Upper lobe of left lung (tissue), 6 donors: ENCODE results near the gene TYMP. TPM values are rescaled to one million over a fixed set of nuclear protein-coding genes. Genes with fewer than 3 reads are reported as not detected.

Experiments
- ATAC-seq, 2 donors: fragments of 200-7000 bp; cut with Tn5 transposase; one replicate each; pipeline ENCODE4 v1.9.1; 2022; ENCODE audit warnings: mild to moderate bottlenecking in 2 of 2, moderate library complexity in 2 of 2; ENCODE audit not compliant: low FRiP score in 2 of 2
- DNase-seq, 2 donors: peaks; one replicate each; pipeline ENCODE4 v3.0.0-alpha.2; 2019 to 2020
- H3K27ac ChIP-seq, 4 donors: fragments of 200-600 bp; sonication (generic); one replicate each; pipeline ENCODE4 v1.5.1; 2016 to 2019
- H3K27me3 ChIP-seq, 4 donors: fragments of 200-600 bp; sonication (generic); one replicate each; pipeline ENCODE4 v1.5.1; 2017 to 2019
- H3K36me3 ChIP-seq, 4 donors: fragments of 200-600 bp; sonication (generic); one replicate each; pipeline ENCODE4 v1.5.1; 2016 to 2019
- H3K4me1 ChIP-seq, 4 donors: fragments of 200-600 bp; sonication (generic); one replicate each; pipeline ENCODE4 v1.5.1; 2018 to 2019
- H3K4me3 ChIP-seq, 4 donors: fragments of 200-600 bp; sonication (generic); one replicate each; pipeline ENCODE4 v1.5.1; 2017 to 2019; ENCODE audit warnings: mild to moderate bottlenecking in 2 of 4, moderate library complexity in 1 of 4
- H3K9me3 ChIP-seq, 4 donors: fragments of 200-600 bp; sonication (generic); one replicate each; pipeline ENCODE4 v1.5.1; 2018 to 2019
- EP300 ChIP-seq, 4 donors: sonication (generic); formaldehyde crosslinking; IDR thresholded peaks; one replicate each; pipeline ENCODE4 v1.5.1; 2017; ENCODE audit warnings: antibody characterized with exemption in 4 of 4, control low read depth in 2 of 4
- POLR2A ChIP-seq, 4 donors: fragments of 450-650 bp; IDR thresholded peaks; one replicate each; pipeline ENCODE4 v1.5.1; 2016 to 2017; ENCODE audit warnings: antibody characterized with exemption in 4 of 4, mild to moderate bottlenecking in 2 of 4
- POLR2AphosphoS5 ChIP-seq, 2 donors: sonication (generic); formaldehyde crosslinking; IDR thresholded peaks; one replicate each; pipeline ENCODE4 v1.5.1; 2017; ENCODE audit warnings: antibody characterized with exemption in 2 of 2
- WGBS, 2 donors: methylation state at CpG; one replicate each; pipeline ENCODE4 v1.1.5; 2017 to 2018; 5-methylcytosine and 5-hydroxymethylcytosine counted together
- total RNA-seq, 6 donors: library from RNA; depleted of rRNA in 4 of 6; stranded (reverse); fragments of >200 nt in 4 of 6; gene quantifications; one replicate each; pipeline versions ENCODE4 v1.1.0 to v1.2.1, GENCODE V29; 2016 to 2021
- TF ChIP-seq, protein P1 (sequence below), 6 experiments: fragments of 450-650 bp in 4 of 6; fragments of 200-600 bp in 2 of 6; sonication (generic) in 2 of 6; IDR thresholded peaks; one replicate each; pipeline ENCODE4 v1.5.1; 2016 to 2019; ENCODE audit warnings: antibody characterized with exemption in 6 of 6
- donor health status: DM: no; HTN: no; CAD: no; lungs with moderate emphysema.
- donor health status: DM: no; HTN: yes; CAD: no; lungs with severe emphysema.

Gene TYMP
- total RNA-seq, 6 donors from 2014 or later: 162 to 346 (median 248) TPM

- H3K27me3 ChIP-seq: no peaks in the 10 kb centered on the region
- TF ChIP-seq EP300 (IDR thresholded peaks at IDR 0.05) (no peak), POLR2AphosphoS5 (IDR thresholded peaks at IDR 0.05) (no peak), POLR2A (IDR thresholded peaks at IDR 0.05) (no peak)
- TF ChIP-seq, protein P1, sequence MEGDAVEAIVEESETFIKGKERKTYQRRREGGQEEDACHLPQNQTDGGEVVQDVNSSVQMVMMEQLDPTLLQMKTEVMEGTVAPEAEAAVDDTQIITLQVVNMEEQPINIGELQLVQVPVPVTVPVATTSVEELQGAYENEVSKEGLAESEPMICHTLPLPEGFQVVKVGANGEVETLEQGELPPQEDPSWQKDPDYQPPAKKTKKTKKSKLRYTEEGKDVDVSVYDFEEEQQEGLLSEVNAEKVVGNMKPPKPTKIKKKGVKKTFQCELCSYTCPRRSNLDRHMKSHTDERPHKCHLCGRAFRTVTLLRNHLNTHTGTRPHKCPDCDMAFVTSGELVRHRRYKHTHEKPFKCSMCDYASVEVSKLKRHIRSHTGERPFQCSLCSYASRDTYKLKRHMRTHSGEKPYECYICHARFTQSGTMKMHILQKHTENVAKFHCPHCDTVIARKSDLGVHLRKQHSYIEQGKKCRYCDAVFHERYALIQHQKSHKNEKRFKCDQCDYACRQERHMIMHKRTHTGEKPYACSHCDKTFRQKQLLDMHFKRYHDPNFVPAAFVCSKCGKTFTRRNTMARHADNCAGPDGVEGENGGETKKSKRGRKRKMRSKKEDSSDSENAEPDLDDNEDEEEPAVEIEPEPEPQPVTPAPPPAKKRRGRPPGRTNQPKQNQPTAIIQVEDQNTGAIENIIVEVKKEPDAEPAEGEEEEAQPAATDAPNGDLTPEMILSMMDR (IDR thresholded peaks at IDR 0.05): no peak
- peaks cover under 1 to 6% (median 1%) of the 10 kb centered on the region in 4 donors for H3K4me1 ChIP-seq
- H3K27ac ChIP-seq: no peak overlapping the region
- H3K4me3 ChIP-seq: no peak overlapping the region
- DNase-seq: no peak
- H3K9me3 ChIP-seq: no peaks in the 10 kb centered on the region
- ATAC-seq: no peak
- WGBS, 2 donors: 94 to 100% methylated on average over 5 to 8 of the region's 11 CpGs
- peaks cover 4 to 37% (median 12%) of the 10 kb centered on the region in 4 donors for H3K36me3 ChIP-seq
Observed at GRCh38 chr22:50572965-50573364, 43.2 kb upstream of the TYMP start.

GRCh38 chr22:50571264-50572175, 41.7 kb upstream of the TYMP start:
- WGBS, 2 donors: 89 to 93% methylated on average over 3 to 24 of the region's 26 CpGs

DNA sequence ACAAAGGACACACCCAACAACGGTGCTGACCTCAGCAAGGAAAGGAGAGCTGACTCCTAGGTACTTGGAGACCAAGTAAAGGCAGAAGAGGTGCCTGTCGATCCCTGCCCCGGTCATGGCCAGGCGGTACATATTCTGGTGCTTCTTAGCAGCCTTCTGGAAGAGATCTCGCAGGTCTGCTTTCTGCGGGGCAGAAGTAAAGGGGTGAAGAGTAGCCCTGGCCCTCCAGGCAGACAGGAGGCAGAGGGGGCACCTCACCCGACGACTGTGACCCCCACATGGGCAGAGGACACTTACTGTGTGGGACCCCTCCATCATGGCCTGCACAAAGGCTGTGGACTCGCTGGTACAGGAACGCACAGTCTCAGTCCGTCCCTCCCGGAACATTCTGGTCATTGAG, 41.0 kb upstream of the TYMP start:
- H3K27ac ChIP-seq: no peak overlapping the region
- DNase-seq (no peak), ATAC-seq (no peak)
- peaks cover 4 to 39% (median 12%) of the 10 kb centered on the region in 4 donors for H3K36me3 ChIP-seq
- H3K9me3 ChIP-seq: no peaks in the 10 kb centered on the region
- no peaks in the 10 kb centered on the region for H3K4me1 ChIP-seq
- H3K4me3 ChIP-seq: no peak overlapping the region
- TF ChIP-seq, protein P1 (IDR thresholded peaks at IDR 0.05): no peak
- TF ChIP-seq POLR2AphosphoS5 (IDR thresholded peaks at IDR 0.05) (no peak), EP300 (IDR thresholded peaks at IDR 0.05) (no peak), POLR2A (IDR thresholded peaks at IDR 0.05) (no peak)
- no peaks in the 10 kb centered on the region for H3K27me3 ChIP-seq
- whole genome bisulfite sequencing, 2 donors: 95 to 100% methylated on average over 3 to 12 of the region's 12 CpGs

More at GRCh38 chr22:50571264-50572175, 41.7 kb upstream of the TYMP start:
- no peaks in the 10 kb centered on the region for H3K27me3 ChIP-seq
- TF ChIP-seq POLR2AphosphoS5 (IDR thresholded peaks at IDR 0.05) (no peak), POLR2A (IDR thresholded peaks at IDR 0.05) (no peak), EP300 (IDR thresholded peaks at IDR 0.05) (no peak)
- TF ChIP-seq, protein P1 (IDR thresholded peaks at IDR 0.05): no peak
- H3K4me1 ChIP-seq: no peaks in the 10 kb centered on the region
- H3K4me3 ChIP-seq: no peak overlapping the region
- peaks cover 4 to 39% (median 12%) of the 10 kb centered on the region in 4 donors for H3K36me3 ChIP-seq
- no peak overlapping the region for H3K27ac ChIP-seq
- ATAC-seq: no peak
- no peaks in the 10 kb centered on the region for H3K9me3 ChIP-seq
- DNase-seq: no peak

GRCh38 chr22:50569896-50570535, 40.2 kb upstream of the TYMP start:
- WGBS, 2 donors: 98 to 100% methylated on average over 3 to 12 of the region's 13 CpGs
- no peak for ATAC-seq
- H3K4me1 ChIP-seq: no peaks in the 10 kb centered on the region
- no peaks in the 10 kb centered on the region for H3K9me3 ChIP-seq
- H3K27ac ChIP-seq: no peak overlapping the region
- no peaks in the 10 kb centered on the region for H3K27me3 ChIP-seq
- DNase-seq: no peak
- H3K36me3 ChIP-seq: peaks cover 4 to 39% (median 12%) of the 10 kb centered on the region in 4 donors
- TF ChIP-seq EP300 (IDR thresholded peaks at IDR 0.05): no peak
- TF ChIP-seq POLR2AphosphoS5 (IDR thresholded peaks at IDR 0.05): no peak
- TF ChIP-seq, protein P1 (IDR thresholded peaks at IDR 0.05): no peak
- TF ChIP-seq POLR2A (IDR thresholded peaks at IDR 0.05): no peak
- no peak overlapping the region for H3K4me3 ChIP-seq
